Measurements from ENCODE around the gene LRRC34. TPM values are rescaled to one million over a fixed set of nuclear protein-coding genes. Genes with fewer than 3 reads are reported as not detected.
A peak's percentile ranks its signal among the peaks of the same experiment; 100 is the strongest.

The LRRC34 gene
- polyA plus RNA-seq, 1 donor (not counting 4 experiments of a cell fraction or from before 2014, with no cell fraction given), result 0.43 TPM

DNA sequence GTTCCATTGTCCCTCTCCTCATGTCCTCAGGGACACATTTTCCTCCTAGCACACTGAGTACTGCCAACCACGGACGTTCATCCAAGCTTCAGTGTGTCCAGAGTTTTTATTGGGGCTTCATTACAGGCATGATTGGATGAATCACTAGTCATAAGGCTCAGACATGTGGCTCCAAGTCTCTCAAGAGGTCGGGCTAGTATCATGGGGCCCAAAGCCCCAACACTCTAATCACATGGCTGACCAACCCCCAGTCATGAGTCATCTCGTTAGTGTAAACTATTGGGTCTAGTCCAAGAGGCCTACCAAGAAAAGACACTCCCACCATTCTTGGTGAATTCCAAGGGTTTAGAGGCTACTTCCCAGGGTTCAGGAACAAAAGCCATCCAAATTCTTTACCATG lies 52.2 kb downstream of the LRRC34 start:
- H2AFZ ChIP-seq (ENCODE audit: control insufficient read depth, low read length), result no peak overlapping the region
- peak overlapping the region; percentile 19 for H3K27ac ChIP-seq (ENCODE audit: control insufficient read depth, insufficient read depth, low read length)
- TF ChIP-seq EZH2 (IDR thresholded peaks at IDR 0.05; ENCODE audit: low read length), result no peak
- no peak for TF ChIP-seq CTCF (optimal IDR thresholded peaks at IDR 0.05 in 1 of 3, IDR thresholded peaks at IDR 0.05 in 1 of 3, conservative IDR thresholded peaks at IDR 0.05 in 1 of 3; ENCODE audit: extremely low read depth in 1 of 3, insufficient read depth in 2 of 3, low read length in 3 of 3)
- dilution Hi-C loops (cut with MboI; ENCODE audit: extremely low pct_ligation_motif_present, low sequenced_read_pairs), result no loop called here
- no peak overlapping the region for H3K9ac ChIP-seq (ENCODE audit: control insufficient read depth, extremely low read depth, insufficient read depth, low read length)
- FAIRE-seq, result no peak
- no peak overlapping the region for H3K4me3 ChIP-seq (ENCODE audit: control insufficient read depth in 2 of 3, extremely low read depth in 1 of 3, insufficient read depth in 2 of 3, low read depth in 1 of 3, low read length in 3 of 3)
- DNase-seq (ENCODE audit: low read depth, low spot score), result peak; percentile 25
- H3K79me2 ChIP-seq (ENCODE audit: control insufficient read depth, insufficient read depth, low read length), result no peaks in the 10 kb centered on the region
- H3K4me1 ChIP-seq (ENCODE audit: control insufficient read depth, extremely low read depth, insufficient read depth, low read length), result peaks cover 21% of the 10 kb centered on the region
- H3K36me3 ChIP-seq (ENCODE audit: control insufficient read depth in 2 of 2, extremely low read depth in 1 of 2, insufficient read depth in 2 of 2, low read length in 2 of 2), result no peaks in the 10 kb centered on the region
- H3K9me3 ChIP-seq (ENCODE audit: control insufficient read depth, low read depth, low read length), result peaks cover 2% of the 10 kb centered on the region
- no peak overlapping the region for H3K4me2 ChIP-seq (ENCODE audit: control insufficient read depth, extremely low read depth, insufficient read depth, low read depth, low read length)
- no peaks in the 10 kb centered on the region for H4K20me1 ChIP-seq (ENCODE audit: control insufficient read depth, extremely low read depth, insufficient read depth, low read length)
- no peaks in the 10 kb centered on the region for H3K9me1 ChIP-seq (ENCODE audit: control insufficient read depth, extremely low read depth, insufficient read depth, low read length)
- no peaks in the 10 kb centered on the region for H3K27me3 ChIP-seq (ENCODE audit: control insufficient read depth, extremely low read depth, insufficient read depth, low read length)

DNA sequence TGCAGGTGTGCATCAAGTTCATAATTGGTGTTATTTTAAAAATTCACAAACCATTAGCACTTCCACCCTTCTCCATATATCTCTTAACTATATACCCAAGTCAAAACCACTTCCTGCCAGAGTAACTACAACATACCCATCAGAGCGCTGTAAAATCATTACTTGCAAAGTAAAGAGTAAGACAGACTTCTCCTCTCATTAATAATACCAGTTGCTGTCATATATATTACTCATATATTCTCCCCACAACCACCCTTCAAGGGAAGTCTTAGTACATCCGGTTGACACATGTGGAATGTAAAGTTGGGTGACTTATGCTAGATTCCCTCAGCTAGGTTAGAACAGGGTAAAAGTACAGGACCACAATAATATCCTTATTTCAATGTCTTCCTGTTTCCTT lies 53.4 kb downstream of the LRRC34 start:
- DNase-seq (ENCODE audit: low read depth, low spot score) (peak; percentile 63), FAIRE-seq (peak; percentile 82)
- dilution Hi-C loops (cut with MboI; ENCODE audit: extremely low pct_ligation_motif_present, low sequenced_read_pairs), result no loop called here

More for the DNA sequence above, 53.4 kb downstream of the LRRC34 start:
- H3K4me1 ChIP-seq (ENCODE audit: control insufficient read depth, extremely low read depth, insufficient read depth, low read length), result peaks cover 32% of the 10 kb centered on the region
- H3K9me1 ChIP-seq (ENCODE audit: control insufficient read depth, extremely low read depth, insufficient read depth, low read length), result peaks cover 2% of the 10 kb centered on the region
- no peak overlapping the region for H3K4me3 ChIP-seq (ENCODE audit: control insufficient read depth in 2 of 3, extremely low read depth in 1 of 3, insufficient read depth in 2 of 3, low read depth in 1 of 3, low read length in 3 of 3)
- peak overlapping the region; percentile 36 for H3K4me2 ChIP-seq (ENCODE audit: control insufficient read depth, extremely low read depth, insufficient read depth, low read depth, low read length)
- no peaks in the 10 kb centered on the region for H4K20me1 ChIP-seq (ENCODE audit: control insufficient read depth, extremely low read depth, insufficient read depth, low read length)
- H3K9ac ChIP-seq (ENCODE audit: control insufficient read depth, extremely low read depth, insufficient read depth, low read length), result no peak overlapping the region
- peaks cover 2% of the 10 kb centered on the region for H3K9me3 ChIP-seq (ENCODE audit: control insufficient read depth, low read depth, low read length)
- no peaks in the 10 kb centered on the region for H3K27me3 ChIP-seq (ENCODE audit: control insufficient read depth, extremely low read depth, insufficient read depth, low read length)
- no peaks in the 10 kb centered on the region for H3K79me2 ChIP-seq (ENCODE audit: control insufficient read depth, insufficient read depth, low read length)
- TF ChIP-seq EZH2 (IDR thresholded peaks at IDR 0.05; ENCODE audit: low read length) (no peak), CTCF (optimal IDR thresholded peaks at IDR 0.05 in 1 of 3, IDR thresholded peaks at IDR 0.05 in 1 of 3, conservative IDR thresholded peaks at IDR 0.05 in 1 of 3; ENCODE audit: extremely low read depth in 1 of 3, insufficient read depth in 2 of 3, low read length in 3 of 3) (no peak)
- H3K36me3 ChIP-seq (ENCODE audit: control insufficient read depth in 2 of 2, extremely low read depth in 1 of 2, insufficient read depth in 2 of 2, low read length in 2 of 2), result no peaks in the 10 kb centered on the region
- no peak overlapping the region for H2AFZ ChIP-seq (ENCODE audit: control insufficient read depth, low read length)
- peak overlapping the region; percentile 61 for H3K27ac ChIP-seq (ENCODE audit: control insufficient read depth, insufficient read depth, low read length)
